Measurements from ENCODE around the gene CASP1.

CASP1 gene

GRCh38 chr11:104992781-104993180 is 42.2 kb downstream of the CASP1 start:
- Histone ChIP-seq H3K9me3 (no peaks in the 10 kb centered on the region), H4K20me1 (no peaks in the 10 kb centered on the region), H3K27ac (no peak overlapping the region), H3K4me1 (no peaks in the 10 kb centered on the region), H3K9ac (no peak overlapping the region), H3K27me3 (no peaks in the 10 kb centered on the region), H3K4me3 (no peak overlapping the region), H3K4me2 (no peak overlapping the region), H3K36me3 (no peaks in the 10 kb centered on the region)
- TF ChIP-seq Cebpa-rat (IDR thresholded peaks at IDR 0.05) = no peak

GRCh38 chr11:104991994-104992393 is 43.0 kb downstream of the CASP1 start:
- Histone ChIP-seq H3K36me3 (no peaks in the 10 kb centered on the region), H4K20me1 (no peaks in the 10 kb centered on the region), H3K4me3 (no peak overlapping the region), H3K9ac (no peak overlapping the region), H3K4me1 (no peaks in the 10 kb centered on the region), H3K27ac (no peak overlapping the region), H3K27me3 (no peaks in the 10 kb centered on the region), H3K4me2 (no peak overlapping the region), H3K9me3 (no peaks in the 10 kb centered on the region)
- TF ChIP-seq Cebpa-rat (IDR thresholded peaks at IDR 0.05) = no peak

DNA sequence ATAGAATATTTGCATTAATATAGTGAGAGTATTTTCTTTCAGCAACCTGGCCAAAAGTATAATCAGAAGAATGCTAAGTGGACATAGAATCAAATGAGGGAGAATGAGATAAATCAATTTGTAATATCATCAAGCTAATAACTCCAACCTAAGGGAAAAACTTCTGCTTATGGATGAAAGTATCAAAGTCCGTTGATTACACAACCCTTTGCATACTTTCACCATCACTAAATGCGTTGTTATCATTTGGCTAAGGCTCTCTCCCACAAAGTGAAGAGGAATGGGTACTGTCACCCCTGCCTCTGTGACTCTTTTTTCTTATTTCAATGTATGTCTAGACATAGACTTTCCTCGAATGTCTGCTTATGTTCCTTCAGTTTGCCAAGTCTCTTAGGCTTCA is 50.1 kb downstream of the CASP1 start:
- no peaks in the 10 kb centered on the region for H3K9me3 ChIP-seq
- no peaks in the 10 kb centered on the region for H4K20me1 ChIP-seq

GRCh38 chr11:104979839-104980238 is 55.1 kb downstream of the CASP1 start:
- H3K9me3 ChIP-seq = no peaks in the 10 kb centered on the region
- no peaks in the 10 kb centered on the region for H3K36me3 ChIP-seq
- H3K27me3 ChIP-seq = no peaks in the 10 kb centered on the region
- TF ChIP-seq Cebpa-rat (IDR thresholded peaks at IDR 0.05) = no peak
- no peak overlapping the region for H3K9ac ChIP-seq
- no peaks in the 10 kb centered on the region for H3K4me1 ChIP-seq
- H3K4me2 ChIP-seq = no peak overlapping the region
- no peaks in the 10 kb centered on the region for H4K20me1 ChIP-seq
- no peak overlapping the region for H3K27ac ChIP-seq
- no peak overlapping the region for H3K4me3 ChIP-seq

More for the DNA sequence above, 50.1 kb downstream of the CASP1 start:
- no peaks in the 10 kb centered on the region for H3K36me3 ChIP-seq
- no peak overlapping the region for H3K27ac ChIP-seq
- no peak overlapping the region for H3K4me2 ChIP-seq
- no peak overlapping the region for H3K9ac ChIP-seq
- no peak for TF ChIP-seq Cebpa-rat (IDR thresholded peaks at IDR 0.05)
- H3K27me3 ChIP-seq = no peaks in the 10 kb centered on the region
- no peaks in the 10 kb centered on the region for H3K4me1 ChIP-seq
- H3K4me3 ChIP-seq = no peak overlapping the region
